GM19025 (cell line): ENCODE results near the gene TCEA2.
A peak's percentile ranks its signal among the peaks of the same experiment; 100 is the strongest.

Experiments
- ATAC-seq: cut with Tn5 transposase; IDR thresholded peaks from one replicate; pipeline ENCODE4 v1.9.1; 2021; ENCODE audit warnings: mild to moderate bottlenecking, low read depth, moderate library complexity; ENCODE audit not compliant: unreplicated experiment

TCEA2 gene

DNA sequence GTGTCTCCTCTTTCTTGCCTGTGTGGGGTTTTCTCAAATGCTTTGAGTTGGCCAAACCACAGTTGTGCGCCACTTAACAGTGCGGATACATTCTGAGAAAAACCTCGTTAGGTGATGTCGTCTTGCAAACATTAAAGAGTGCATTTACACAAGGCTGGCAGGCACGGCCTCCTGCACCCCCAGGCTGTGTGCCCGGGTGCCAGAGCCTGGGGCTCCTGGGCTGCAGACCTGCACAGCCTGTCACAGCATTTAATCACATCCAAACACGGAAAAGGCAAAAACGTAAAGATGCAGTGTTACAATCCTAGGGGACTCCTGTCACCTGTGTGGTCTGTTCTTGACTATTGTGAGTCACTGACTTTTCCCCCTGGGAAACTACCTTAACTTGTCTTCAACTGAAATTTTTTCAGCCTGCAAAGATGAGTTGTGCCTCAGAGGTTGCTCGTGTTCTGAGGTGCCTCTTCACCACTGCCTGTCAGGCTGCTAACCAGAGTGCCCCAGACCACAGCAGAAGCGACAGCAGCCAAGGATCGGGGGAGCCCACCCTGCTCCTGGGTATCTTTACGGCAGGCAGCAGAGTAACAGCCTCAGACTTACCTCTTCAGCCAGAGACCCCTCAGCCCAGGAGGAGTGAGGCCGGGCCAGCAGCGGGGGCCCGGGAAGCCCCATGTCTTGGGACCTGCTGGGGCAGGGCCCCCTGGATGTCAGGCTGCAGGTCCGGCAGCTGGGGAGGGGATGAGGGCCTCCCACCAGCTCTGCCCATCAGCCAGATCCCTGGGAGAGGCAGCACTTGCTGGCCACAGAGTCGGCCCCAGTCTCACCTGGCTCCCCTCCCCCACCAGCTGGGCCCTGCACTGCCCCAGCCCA is 27.7 kb upstream of the TCEA2 start:
- no peak for ATAC-seq

DNA sequence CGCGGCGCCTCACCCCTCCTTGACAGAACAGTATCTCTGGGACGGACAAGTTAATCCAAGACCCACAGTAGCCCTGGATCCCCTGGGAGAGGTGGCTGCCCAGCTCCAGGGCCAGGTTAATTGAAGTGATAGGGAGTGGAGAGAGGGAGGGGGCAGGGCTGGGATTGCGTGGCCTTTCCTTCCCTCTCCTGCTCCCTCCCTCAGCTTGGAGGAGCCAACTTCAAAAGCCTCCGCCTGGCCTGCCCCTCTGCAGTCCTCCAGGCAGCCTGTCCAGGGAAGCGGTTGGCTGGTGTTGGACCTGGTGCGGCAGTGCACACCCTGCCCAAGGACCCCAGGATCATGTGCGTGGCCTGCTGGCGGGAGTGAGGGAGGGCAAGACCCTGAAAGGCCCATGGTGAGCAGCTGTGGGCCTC is 27.1 kb upstream of the TCEA2 start, which contains the start of gene C20orf204:
Gene C20orf204 (plus strand): TSS at position 250 of the 413 bp plus-strand sequence. CDS start 142 bp downstream, at position 392.
- ATAC-seq: no peak

DNA sequence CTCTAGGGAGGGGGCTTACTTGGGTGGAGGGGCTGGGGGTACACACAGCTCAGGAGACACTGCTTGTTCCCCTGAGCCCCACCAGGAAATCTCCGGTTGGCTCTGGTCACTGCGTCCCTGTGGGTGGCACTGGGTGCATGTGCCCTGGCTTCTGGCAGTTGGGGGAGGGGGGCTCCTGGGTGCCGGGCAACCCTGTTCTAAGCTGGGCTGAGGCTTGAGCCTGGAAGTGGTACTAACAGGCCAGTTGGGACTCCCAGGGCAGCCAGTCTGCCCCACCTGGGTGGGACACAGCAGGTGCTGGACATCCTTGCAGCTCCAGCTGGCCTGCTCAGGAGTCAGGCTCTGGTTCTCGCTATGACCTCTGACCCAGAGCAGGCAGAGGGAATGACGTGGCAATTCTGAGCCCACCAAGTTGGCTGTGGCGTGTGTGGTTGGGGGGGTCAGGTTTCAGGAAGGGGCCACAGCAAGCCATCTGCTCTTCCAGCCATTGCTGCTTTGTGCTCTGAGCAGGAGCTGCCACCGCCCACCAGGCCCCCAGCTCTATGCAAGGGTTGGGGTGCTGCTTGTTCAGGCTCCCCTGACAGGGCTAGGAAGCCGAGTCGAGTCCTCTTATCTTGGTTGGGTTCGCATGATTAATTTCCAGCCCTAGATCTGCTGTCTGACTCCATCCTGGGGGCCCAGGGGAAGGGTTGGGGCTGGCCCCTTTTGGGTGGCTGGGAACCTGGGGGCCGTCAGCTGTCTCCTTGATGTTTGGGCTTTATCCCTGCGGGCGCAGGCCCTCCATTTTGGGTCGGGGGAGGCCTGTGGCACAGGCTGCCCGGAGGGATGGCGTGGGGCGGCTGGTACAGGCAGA is 26.4 kb upstream of the TCEA2 start:
- no peak for ATAC-seq

DNA sequence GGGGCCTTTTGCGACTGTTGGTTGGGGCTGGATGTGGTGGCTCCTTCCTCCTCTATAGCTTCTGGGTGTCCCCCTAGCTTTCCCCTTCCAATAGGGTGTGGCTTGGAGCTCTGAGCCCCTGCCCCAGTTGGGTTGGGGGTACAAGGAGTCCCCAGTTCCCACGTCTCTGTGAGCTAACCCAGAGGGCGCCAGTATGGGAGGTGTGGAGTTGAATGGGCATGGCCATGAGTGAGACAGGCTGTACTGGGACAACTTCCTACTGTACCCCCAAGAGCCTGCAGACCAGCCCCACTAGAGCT is 25.9 kb upstream of the TCEA2 start:
- ATAC-seq: no peak

DNA sequence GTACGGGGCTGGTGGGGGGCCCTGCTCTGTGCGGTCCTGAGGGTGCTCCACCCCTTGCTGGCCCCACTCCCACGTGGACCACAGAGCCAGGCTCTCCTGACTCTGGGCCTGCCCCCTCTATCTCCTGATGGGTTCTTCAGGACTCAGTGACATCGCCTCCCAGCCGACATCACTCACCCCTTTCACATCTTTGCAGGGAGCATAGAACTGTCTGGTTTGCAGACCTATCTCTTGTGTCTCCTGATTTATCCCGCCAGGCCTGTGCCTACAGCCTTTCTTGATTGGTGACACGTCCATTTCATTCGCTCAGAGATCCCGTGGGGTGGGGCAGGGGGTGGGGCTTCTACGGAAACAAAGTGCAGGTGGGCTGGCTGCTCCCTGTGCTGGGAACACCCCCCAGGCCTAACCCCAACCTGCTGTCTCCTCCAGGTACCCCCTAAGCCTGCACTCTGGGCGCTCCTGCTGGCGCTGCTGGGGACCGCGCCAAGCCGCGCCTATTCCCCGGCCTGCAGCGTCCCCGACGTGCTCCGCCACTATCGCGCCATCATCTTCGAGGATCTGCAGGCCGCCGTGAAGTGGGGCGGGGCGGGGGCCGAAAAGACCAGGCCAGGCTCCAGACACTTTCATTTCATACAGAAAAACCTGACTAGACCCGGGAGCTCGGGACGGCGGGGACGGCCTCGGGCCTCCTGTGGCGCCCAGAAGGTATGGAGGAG is 25.3 kb upstream of the TCEA2 start:
- no peak for ATAC-seq

DNA sequence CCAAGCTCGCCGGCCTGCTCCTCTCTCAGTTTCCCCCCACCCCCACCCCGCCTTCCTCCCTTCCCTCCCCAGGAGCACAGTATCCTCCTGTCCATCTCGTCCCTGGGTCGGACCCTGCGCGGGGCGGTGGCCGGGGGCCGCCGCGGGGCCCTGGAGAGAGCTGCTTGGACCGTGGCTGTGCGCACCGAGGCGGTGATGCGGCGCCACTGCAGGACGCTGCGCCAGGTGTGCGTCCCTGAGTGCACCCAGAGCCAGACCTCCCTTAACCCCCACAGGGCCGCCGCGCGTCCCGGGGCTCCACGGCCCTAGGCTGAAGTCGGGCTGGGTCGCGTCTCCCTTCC is 24.8 kb upstream of the TCEA2 start:
- ATAC-seq: peak; percentile 39

DNA sequence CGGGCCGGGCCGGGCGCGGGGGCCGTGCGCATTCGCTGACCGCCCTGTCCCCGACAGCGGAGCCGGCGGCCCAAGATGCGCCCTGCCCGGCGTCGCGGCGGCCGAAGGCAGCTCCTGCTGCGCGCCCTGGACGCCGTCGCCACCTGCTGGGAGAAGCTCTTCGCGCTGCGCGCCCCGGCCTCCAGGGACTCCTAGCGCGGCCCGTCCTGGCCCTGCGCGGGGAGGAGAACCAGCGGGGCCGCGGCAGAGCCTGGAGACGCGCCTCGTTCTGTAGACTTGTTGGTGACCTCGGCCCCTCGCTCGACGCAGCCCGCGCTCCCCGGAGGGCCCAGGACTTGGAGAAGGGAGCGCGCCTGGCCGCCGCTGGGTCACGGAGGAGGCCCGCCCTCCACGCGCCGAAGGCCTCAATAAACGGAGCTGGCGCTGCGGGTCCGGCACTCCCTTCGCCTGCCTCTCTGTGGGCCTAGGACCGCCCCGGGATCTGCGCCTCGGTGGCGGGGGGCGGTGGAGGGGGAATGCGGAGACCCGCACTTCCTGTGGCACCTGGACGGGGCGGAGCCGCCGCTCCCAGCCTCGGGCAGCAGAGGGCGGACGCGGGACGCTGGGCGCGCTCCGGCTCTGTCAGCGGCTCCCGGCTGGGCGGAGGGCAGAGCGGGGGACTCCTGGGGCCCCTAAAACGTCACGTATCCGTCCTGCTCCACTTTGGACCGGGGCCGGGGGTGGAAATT is 24.3 kb upstream of the TCEA2 start:
- peak; percentile 51 for ATAC-seq

DNA sequence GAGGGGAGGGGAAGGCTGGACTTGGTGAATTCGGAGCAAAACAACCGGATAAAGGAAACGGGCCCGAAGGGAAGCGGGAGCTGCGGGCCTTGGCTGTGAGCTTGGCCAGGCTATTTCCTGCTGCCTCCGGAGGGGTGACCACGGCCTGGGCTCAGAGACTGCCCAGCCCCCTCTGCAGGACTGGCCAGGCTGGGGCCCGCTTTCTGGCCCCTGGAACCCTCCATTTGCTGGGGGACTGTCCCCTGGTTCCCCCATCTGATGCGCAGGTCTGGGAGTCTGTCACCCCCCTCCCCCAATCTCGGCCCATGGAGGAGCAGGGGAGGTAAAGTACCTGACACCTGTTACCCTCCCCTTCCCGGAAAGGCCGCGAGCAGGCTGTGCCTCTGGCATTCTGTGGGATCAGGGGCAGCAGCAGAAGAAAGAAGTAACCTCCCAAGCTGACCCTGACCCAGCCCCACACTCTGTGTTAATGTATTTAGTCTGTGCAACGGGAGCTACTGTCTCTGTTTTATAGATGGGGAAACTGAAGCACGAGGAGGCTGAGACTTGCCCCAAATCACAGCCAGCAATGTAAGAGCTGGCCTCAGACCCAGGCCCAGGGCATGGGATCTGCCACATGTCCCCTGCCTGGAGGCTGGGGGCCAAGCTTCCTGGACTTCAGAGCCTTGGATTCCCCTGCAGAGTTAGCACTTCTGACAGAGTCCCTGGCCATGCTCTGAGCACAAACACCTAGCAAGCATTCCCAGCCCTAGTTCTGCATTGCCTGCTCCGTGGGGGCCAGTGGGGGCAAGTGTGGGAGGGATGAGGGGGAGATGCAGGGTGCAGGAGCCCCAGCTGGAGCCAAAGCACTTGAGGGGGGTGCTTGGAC is 23.5 kb upstream of the TCEA2 start:
- ATAC-seq: no peak

DNA sequence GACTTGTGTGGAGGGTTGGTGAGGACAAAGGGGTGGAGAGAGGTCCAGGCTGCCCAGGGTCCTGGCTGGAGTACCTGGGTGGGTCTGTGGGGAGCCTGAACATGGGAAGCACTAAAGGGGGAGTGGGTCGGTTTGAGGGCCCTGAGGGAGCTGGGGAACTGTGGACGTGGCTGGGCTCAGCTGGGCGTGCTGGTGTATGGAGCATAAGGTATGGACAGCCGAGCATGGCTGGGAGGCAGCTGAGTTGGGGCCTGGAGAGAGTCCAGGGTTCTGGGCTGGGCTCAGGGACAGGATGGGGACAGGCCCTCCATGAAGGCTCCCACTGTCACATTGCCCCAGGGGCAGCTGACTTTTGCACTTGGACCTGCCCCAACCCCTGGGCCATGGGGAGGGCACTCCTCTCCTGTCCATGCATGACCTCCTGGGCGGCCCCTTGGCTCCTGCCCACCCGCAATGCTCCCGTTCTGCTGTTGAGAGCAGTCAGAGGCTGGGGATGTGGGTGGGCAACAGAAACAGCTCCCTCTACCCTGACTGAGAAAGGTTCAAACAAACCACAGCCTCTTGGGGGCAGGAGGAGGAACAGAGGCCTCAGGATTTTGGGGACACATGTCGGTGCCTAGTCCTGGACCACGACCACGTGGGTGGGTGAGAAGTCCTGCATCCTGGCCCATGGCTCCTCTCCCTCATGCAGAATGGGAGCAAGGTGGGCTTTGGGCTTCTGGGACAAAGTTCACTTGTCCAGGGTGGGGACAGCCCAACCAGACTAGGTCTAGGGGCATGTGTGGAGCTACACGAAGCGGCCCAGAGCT is 22.6 kb upstream of the TCEA2 start:
- ATAC-seq: no peak

DNA sequence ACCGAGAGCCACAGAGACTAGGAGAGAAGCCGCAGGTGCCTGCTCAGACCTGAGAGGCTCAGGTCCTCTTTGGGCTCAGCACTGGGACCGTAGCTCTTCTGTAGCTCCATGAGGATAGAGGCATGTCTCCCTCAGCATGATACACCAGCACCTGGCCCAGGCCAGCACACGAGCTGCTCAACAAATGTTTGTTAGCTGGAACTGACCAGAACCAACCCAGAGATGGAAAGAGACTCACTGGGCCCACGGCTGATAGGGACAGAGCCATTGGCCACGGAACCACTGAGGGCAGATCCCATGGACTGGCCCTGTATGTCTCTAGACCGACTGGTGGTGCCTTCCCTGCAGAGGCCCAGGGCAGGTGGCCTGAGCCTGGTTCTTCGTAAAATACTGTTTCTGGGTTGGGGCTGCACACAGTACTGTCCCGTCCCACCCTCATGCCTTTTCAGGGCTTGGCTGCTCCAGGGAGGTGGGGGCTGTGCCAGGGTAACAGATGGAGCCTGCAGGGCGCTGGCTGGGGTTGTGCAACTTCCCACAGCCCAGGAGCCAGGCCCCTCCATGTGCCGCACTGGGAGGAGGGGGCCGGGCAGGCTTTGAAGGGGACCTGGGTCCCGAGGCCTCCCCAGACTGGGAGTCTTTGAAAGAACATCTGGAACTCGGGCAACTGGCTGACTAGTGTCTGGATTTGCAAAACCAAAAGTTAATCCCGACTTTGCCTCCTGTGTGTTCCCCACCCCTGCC is 21.8 kb upstream of the TCEA2 start:
- no peak for ATAC-seq

DNA sequence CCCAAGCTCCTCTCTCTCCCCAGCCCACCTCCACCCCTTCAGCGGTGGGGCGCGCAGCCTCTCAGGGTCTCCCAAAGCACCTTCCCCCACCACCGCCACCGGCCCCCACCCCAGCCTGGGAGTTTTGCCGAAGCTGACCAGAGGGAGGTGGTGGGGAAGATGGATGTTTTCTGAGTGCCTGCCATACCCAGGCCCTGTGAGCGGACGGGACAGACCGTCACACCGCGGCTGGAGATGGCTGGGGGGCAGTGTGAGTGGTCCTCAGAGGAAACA is 21.3 kb upstream of the TCEA2 start:
- ATAC-seq: no peak

DNA sequence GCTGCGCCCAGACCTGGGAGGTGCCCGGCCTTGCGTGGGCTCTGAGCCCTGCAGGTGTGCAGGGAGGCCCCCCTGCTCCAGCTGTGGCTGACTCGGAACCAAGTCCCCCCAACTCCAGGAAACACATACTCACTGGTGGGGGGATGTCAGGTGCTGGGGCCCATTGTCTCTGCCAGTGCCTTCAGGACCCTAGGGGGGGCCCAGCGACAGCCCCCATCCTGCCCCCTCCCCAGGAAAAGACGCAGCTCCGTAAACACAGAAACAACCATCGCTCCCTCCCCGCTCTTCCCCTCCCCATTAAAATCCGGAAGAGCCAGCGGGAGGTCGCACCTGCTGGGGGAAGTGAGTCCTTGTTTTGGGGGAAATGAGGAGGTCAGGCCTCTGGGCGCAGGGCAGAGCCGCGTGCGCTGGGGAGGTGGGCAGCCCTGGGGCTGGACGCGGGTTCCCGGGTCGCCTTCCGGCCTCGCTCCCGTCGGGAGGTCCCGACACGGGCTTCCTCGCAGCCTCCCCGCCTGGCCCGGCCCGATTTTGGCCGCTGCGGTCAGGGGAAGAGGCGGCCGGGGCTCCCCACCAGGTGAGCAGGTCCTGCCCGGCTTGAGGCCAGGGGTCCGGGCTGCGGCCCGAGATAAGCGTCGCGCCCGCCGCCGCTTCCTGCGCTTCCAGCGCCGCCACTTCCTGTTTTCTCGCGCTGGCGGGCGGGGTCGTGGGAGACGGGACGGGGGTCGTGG is 20.8 kb upstream of the TCEA2 start:
- no peak for ATAC-seq

DNA sequence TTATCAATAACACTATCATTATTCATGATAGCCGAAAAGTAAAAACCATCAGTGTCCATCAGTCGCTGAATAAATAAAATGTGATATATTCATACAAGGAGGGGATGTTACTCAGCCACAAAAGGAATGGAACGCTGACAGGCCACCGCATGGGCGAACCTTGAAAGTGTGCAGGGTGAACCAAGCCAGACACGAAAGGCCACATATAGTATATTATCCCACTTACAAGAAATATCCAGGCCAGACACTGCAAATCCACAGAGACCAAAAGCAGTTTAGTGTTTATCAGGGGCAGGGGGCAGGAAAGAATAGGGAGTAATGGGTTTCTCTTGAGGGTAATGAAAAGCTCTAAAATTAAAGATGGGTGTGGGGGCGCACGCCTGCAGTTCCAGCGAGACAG is 19.2 kb upstream of the TCEA2 start:
- no peak for ATAC-seq

DNA sequence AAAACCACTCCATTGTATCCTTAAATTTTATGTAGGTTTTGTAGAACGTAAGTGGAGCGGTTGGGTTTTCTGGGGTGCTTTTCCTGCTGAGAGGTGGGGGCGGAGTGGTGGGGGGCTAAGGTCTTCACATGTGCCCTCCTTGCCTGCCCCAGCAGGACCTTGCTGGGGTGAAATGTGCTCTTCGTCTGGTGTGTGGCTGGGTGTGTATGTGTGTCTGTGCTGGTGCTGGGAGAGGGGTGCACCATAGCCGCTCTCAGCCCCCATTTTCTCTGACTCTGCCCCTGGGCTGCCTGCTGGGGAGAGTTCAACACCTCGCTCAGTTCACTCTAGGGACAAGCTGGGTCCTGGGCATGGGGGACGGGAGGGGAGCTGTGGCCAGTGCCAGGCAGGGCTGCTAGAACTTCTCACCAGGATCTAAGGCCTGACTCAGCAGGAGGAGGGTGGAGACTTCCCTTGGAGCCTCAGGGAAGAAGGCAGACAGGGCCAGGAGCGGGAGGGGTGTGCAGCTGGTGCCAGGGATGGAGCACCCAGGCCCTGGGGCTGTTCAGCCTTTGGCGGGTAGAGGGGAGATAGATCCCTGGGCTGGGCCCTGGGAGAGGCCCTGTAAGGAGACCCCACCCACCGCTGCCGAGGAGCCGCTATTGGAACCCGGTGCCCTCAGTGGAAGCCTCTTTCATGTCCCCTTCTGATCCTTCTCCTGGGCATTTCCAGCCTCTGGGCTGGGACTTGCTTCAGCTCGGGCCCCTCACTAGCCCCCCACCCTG is 18.3 kb upstream of the TCEA2 start:
- no peak for ATAC-seq

DNA sequence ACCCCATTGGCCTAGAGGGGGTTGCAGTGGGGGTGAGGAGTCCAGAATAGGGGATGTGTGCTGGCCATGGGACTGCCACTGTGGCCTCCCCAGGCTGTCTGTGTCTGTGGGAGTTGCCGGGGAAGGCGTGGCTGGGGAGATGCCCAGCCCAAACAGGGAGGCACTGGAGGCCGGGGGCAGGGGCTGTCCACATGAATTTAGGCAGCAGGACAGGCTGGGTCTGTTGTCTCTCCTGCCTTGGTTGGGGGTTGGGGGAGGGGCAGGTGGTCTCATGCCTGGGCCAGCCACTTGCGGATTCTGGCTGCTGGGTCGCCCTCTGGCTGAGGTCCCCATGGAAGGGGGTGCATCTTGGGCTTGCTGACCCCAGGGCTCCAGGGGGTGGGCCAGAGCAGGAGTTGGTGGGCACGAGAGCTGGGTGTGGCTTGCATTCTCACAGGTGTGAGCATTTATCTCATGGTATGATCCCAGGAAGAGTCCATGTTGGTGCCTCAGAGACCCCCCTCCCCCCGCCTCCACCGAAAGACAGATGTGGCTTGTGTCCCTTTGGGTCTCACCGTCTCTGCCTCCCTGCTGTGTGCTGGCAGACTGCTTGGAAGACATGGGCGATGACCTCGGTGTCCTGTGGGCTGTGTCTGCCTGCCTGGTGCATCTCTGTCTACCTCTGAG is 17.5 kb upstream of the TCEA2 start:
- ATAC-seq: no peak

DNA sequence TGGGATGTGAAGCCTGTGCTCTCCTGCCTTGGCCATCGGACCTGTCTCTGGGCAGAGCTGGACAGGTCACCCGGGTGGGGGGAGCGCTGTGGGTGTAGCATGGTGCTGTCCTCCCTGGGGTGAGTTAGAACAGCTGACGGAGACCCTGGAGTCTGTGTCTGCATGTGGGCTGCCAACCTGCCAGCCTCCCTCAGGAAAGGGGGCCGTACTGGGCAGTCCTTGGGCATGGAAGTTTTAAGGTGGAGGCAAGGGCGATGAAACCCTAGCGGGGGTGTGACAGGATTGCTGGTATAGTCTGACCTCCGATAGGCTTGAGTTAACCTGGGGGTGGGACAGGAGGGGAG is 16.0 kb upstream of the TCEA2 start:
- no peak for ATAC-seq

DNA sequence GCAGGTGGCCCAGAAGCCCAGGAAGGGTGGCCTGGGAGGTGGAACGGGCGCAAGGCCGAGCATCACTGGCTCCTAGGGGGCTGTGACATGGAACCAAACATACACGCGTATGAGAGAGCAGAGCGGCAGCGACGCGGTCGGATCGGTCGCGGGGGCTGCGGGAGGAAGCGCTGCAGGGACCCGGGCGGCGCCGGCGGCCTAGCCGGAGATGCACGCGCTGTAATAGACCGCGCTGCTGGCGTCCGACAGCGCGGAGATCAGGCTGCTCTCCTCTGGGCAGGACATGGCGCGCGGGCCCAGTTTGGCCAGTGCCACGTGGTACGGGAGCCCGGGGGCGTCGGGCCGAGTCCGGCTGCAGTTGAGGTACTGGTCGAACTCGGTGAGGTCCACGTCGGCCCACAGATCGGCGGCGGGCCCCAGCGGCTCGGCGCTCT is 15.0 kb upstream of the TCEA2 start:
- ATAC-seq: no peak
